H9 (cell line): ENCODE measurements around the gene WIPI1. TPM values are rescaled to one million over a fixed set of nuclear protein-coding genes. Genes with fewer than 3 reads are reported as not detected.

Experiments
- DNase-seq: peaks from one replicate; pipeline ENCODE4 v3.0.0-alpha.2; 2017
- H2AFZ ChIP-seq: one replicate; pipeline ENCODE4 v1.6.1; 2013; ENCODE audit warnings: mild to moderate bottlenecking, low read length, control low read depth, moderate library complexity
- H2AK5ac ChIP-seq: 2 replicates; pipeline ENCODE4 v1.6.1; 2013; ENCODE audit warnings: low read length, control low read depth, mixed read lengths; ENCODE audit not compliant: insufficient read length
- H2BK120ac ChIP-seq: one replicate; pipeline ENCODE4 v1.6.1; 2013; ENCODE audit warnings: low read depth, mild to moderate bottlenecking, low read length, control low read depth, inconsistent platforms; ENCODE audit not compliant: poor library complexity, severe bottlenecking
- H2BK12ac ChIP-seq: 2 replicates; pipeline ENCODE4 v1.6.1; 2013; ENCODE audit warnings: low read length, control low read depth, mixed read lengths, low read depth; ENCODE audit not compliant: insufficient read length
- H2BK15ac ChIP-seq: 2 replicates; pipeline ENCODE4 v1.6.1; 2013; ENCODE audit warnings: low read depth, low read length, control low read depth
- H2BK20ac ChIP-seq: one replicate; pipeline ENCODE4 v1.6.1; 2013; ENCODE audit warnings: low read depth, mild to moderate bottlenecking, low read length, control low read depth, inconsistent platforms; ENCODE audit not compliant: poor library complexity, severe bottlenecking
- H2BK5ac ChIP-seq: 2 replicates; pipeline ENCODE4 v1.6.1; 2013; ENCODE audit warnings: low read length, control low read depth, mixed read lengths; ENCODE audit not compliant: insufficient read length
- H3K14ac ChIP-seq: 2 replicates; pipeline ENCODE4 v1.6.1; 2013; ENCODE audit warnings: low read length, control low read depth; ENCODE audit not compliant: insufficient read depth
- H3K18ac ChIP-seq: 2 replicates; pipeline ENCODE4 v1.6.1; 2013; ENCODE audit warnings: low read depth, mild to moderate bottlenecking, mixed read lengths, low read length, control low read depth; ENCODE audit not compliant: insufficient read length
- H3K23ac ChIP-seq: 2 replicates; pipeline ENCODE4 v1.6.1; 2013; ENCODE audit warnings: low read length, control low read depth, mixed read lengths, low read depth; ENCODE audit not compliant: insufficient read length
- H3K23me2 ChIP-seq: 2 replicates; pipeline ENCODE4 v1.6.1; 2013; ENCODE audit warnings: low read depth, mild to moderate bottlenecking, mixed read lengths, low read length, control low read depth; ENCODE audit not compliant: insufficient read length, poor library complexity, severe bottlenecking
- H3K27ac ChIP-seq: 2 replicates; pipeline ENCODE4 v1.5.1; 2013; ENCODE audit warnings: low read length, control low read depth, mixed read lengths, low read depth; ENCODE audit not compliant: insufficient read length
- H3K27me3 ChIP-seq: 2 replicates; pipeline ENCODE4 v1.6.1; 2013; ENCODE audit warnings: low read length, control low read depth, inconsistent platforms; ENCODE audit not compliant: insufficient read depth
- H3K4ac ChIP-seq: 2 replicates; pipeline ENCODE4 v1.6.1; 2013; ENCODE audit warnings: low read depth, mild to moderate bottlenecking, control low read depth, inconsistent platforms, low read length, moderate library complexity
- H3K4me1 ChIP-seq: 2 replicates; pipeline ENCODE4 v1.6.1; 2013; ENCODE audit warnings: low read length, control low read depth, inconsistent platforms; ENCODE audit not compliant: insufficient read depth
- H3K4me2 ChIP-seq: 2 replicates; pipeline ENCODE4 v1.6.1; 2013; ENCODE audit warnings: low read length, control low read depth, mixed read lengths; ENCODE audit not compliant: insufficient read length, insufficient read depth
- H3K56ac ChIP-seq: 2 replicates; pipeline ENCODE4 v1.6.1; 2013; ENCODE audit warnings: low read depth, mild to moderate bottlenecking, mixed read lengths, low read length, control low read depth; ENCODE audit not compliant: insufficient read length
- H3K79me1 ChIP-seq: 2 replicates; pipeline ENCODE4 v1.6.1; 2013; ENCODE audit warnings: low read depth, mild to moderate bottlenecking, moderate library complexity, low read length, control low read depth, inconsistent platforms; ENCODE audit not compliant: insufficient read depth, poor library complexity, severe bottlenecking
- H3K79me2 ChIP-seq: 2 replicates; pipeline ENCODE4 v1.6.1; 2013; ENCODE audit warnings: low read length, control low read depth, inconsistent platforms; ENCODE audit not compliant: insufficient read depth
- H3K9ac ChIP-seq: 2 replicates; pipeline ENCODE4 v1.6.1; 2013; ENCODE audit warnings: low read length, control low read depth, mixed read lengths; ENCODE audit not compliant: insufficient read length; ENCODE audit errors: extremely low read depth
- H3K9me3 ChIP-seq: one replicate; pipeline ENCODE4 v1.6.1; 2013; ENCODE audit warnings: low read depth, low read length, inconsistent platforms; ENCODE audit not compliant: control insufficient read depth
- H3T11ph ChIP-seq: one replicate; pipeline ENCODE4 v1.6.1; 2013; ENCODE audit warnings: mild to moderate bottlenecking, low read length, control low read depth, inconsistent platforms
- H4K20me1 ChIP-seq: one replicate; pipeline ENCODE4 v1.6.1; 2013; ENCODE audit not compliant: control insufficient read depth, insufficient read length, insufficient read depth
- H4K5ac ChIP-seq: 2 replicates; pipeline ENCODE4 v1.6.1; 2013; ENCODE audit warnings: low read depth, mild to moderate bottlenecking, mixed read lengths, low read length, control low read depth; ENCODE audit not compliant: insufficient read length
- H4K8ac ChIP-seq: replicated peaks from 2 replicates; pipeline ENCODE4 v1.6.1; 2013; ENCODE audit warnings: low read length, control low read depth, mixed read lengths, low read depth; ENCODE audit not compliant: insufficient read length
- H4K91ac ChIP-seq: 2 replicates; pipeline ENCODE4 v1.6.1; 2013; ENCODE audit warnings: low read depth, mild to moderate bottlenecking, moderate library complexity, mixed read lengths, low read length, control low read depth; ENCODE audit not compliant: insufficient read length
- H3K27ac Mint-ChIP-seq, 3 experiments: 2 replicates in 2 of 3; 3 replicates in 1 of 3; pipeline ENCODE4 v1.8.0; 2020 to 2021; ENCODE audit warnings: mixed read lengths in 3 of 3, mild to moderate bottlenecking in 1 of 3, moderate library complexity in 1 of 3
- H3K27me3 Mint-ChIP-seq: 2 replicates; pipeline ENCODE4 v1.8.0; 2021; ENCODE audit warnings: low read depth, mild to moderate bottlenecking, moderate library complexity, mixed read lengths
- H3K36me3 Mint-ChIP-seq, 3 experiments: 2 replicates in 2 of 3; 3 replicates in 1 of 3; pipeline ENCODE4 v1.8.0; 2020 to 2021; ENCODE audit warnings: low read depth in 3 of 3, mixed read lengths in 3 of 3; ENCODE audit not compliant: insufficient read depth in 1 of 3
- H3K4me1 Mint-ChIP-seq, 2 experiments: 2 replicates each; pipeline ENCODE4 v1.8.0; 2020; ENCODE audit warnings: mixed read lengths in 2 of 2
- H3K4me3 Mint-ChIP-seq, 2 experiments: 2 replicates in 1 of 2; 3 replicates in 1 of 2; pipeline ENCODE4 v1.8.0; 2020 to 2021; ENCODE audit warnings: mild to moderate bottlenecking in 2 of 2, mixed read lengths in 2 of 2, moderate library complexity in 1 of 2
- H3K9me3 Mint-ChIP-seq, 2 experiments: 2 replicates in 1 of 2; 3 replicates in 1 of 2; pipeline ENCODE4 v1.8.0; 2020; ENCODE audit warnings: mild to moderate bottlenecking in 2 of 2, mixed read lengths in 2 of 2, moderate library complexity in 1 of 2
- WGBS: extraction: QIAGEN DNeasy Blood & Tissue Kit; methylation state at CpG from one replicate; pipeline ENCODE4 v1.1.7; 2013; ENCODE audit warnings: missing lambda C conversion rate, low lambda C conversion rate, mixed read lengths; ENCODE audit not compliant: insufficient read length; ENCODE audit errors: extremely low coverage; 5-methylcytosine and 5-hydroxymethylcytosine counted together
- microRNA-seq: library from miRNA; unstranded; fragments of <30 nt; microRNA quantifications from one replicate; pipeline ENCODE4, GENCODE V29; 2020; ENCODE audit warnings: borderline microRNAs expressed
- total RNA-seq: library from RNA; stranded (reverse); gene quantifications from 2 replicates; pipeline ENCODE4 v1.2.1, GENCODE V29; 2021
- TF ChIP-seq, protein P1 (sequence below): fragments of 200-600 bp; sonication (generic); conservative IDR thresholded peaks from 3 replicates; pipeline ENCODE4 v1.8.0; 2021; ENCODE audit warnings: antibody characterized with exemption, mild to moderate bottlenecking

WIPI1 gene
- total RNA-seq, 1 experiment from 2014 or later, result 15.4 TPM

- Histone ChIP-seq H4K8ac (no peak overlapping the region), H3K14ac (no peak overlapping the region), H3K23ac (no peak overlapping the region), H3K56ac (no peak overlapping the region), H3K18ac (no peak overlapping the region), H3K79me1 (no peaks in the 10 kb centered on the region), H3K23me2 (no peaks in the 10 kb centered on the region), H2AK5ac (no peak overlapping the region), H3K4ac (no peak overlapping the region), H2AFZ (no peak overlapping the region), H3K27me3 (no peaks in the 10 kb centered on the region), H3K27ac (no peak overlapping the region), H4K5ac (no peak overlapping the region), H2BK20ac (no peak overlapping the region), H3T11ph (no peak overlapping the region), H3K79me2 (no peaks in the 10 kb centered on the region), H3K4me1 (peaks cover 2% of the 10 kb centered on the region; the same call in 1 of the 2 replicates), H2BK5ac (no peak overlapping the region), H3K9me3 (no peaks in the 10 kb centered on the region), H3K4me2 (no peak overlapping the region), H3K9ac (no peak overlapping the region), H2BK120ac (no peak overlapping the region), H2BK15ac (no peak overlapping the region), H4K20me1 (no peaks in the 10 kb centered on the region), H4K91ac (no peak overlapping the region), H2BK12ac (no peak overlapping the region)
- DNase-seq, result no peak
- Mint-ChIP-seq H3K9me3 (no peaks in the 10 kb centered on the region), H3K4me3 (no peak overlapping the region), H3K36me3 (no peaks in the 10 kb centered on the region; a peak in 2 of 7 replicates), H3K27me3 (peaks cover 3% of the 10 kb centered on the region), H3K27ac (peak overlapping the region in 1 of 3 experiments; percentile 70; a peak in 1 of 7 replicates), H3K4me1 (peaks cover 18 to 21% of the 10 kb centered on the region in 2 experiments)
- TF ChIP-seq, protein P1, sequence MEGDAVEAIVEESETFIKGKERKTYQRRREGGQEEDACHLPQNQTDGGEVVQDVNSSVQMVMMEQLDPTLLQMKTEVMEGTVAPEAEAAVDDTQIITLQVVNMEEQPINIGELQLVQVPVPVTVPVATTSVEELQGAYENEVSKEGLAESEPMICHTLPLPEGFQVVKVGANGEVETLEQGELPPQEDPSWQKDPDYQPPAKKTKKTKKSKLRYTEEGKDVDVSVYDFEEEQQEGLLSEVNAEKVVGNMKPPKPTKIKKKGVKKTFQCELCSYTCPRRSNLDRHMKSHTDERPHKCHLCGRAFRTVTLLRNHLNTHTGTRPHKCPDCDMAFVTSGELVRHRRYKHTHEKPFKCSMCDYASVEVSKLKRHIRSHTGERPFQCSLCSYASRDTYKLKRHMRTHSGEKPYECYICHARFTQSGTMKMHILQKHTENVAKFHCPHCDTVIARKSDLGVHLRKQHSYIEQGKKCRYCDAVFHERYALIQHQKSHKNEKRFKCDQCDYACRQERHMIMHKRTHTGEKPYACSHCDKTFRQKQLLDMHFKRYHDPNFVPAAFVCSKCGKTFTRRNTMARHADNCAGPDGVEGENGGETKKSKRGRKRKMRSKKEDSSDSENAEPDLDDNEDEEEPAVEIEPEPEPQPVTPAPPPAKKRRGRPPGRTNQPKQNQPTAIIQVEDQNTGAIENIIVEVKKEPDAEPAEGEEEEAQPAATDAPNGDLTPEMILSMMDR, result no peak
- WGBS, result no CpG with 5 or more reads among the region's 8 CpGs
Observed at GRCh38 chr17:68375566-68375965, 81.7 kb downstream of the WIPI1 start.

Small RNAs within 50 kb of the gene (microRNA-seq; reads per million reads assigned to microRNA genes)
- not detected for gene MIR635

Other genes with a start within 250 kb of the WIPI1 start
- 82.6 and 97.7 TPM in 2 replicates for gene AMZ2, start 209.5 kb downstream of the WIPI1 start, total RNA-seq
- gene SLC16A6, start 166.4 kb downstream of the WIPI1 start, total RNA-seq, result 0.24 and 0.33 TPM in 2 replicates
- gene ARSG, start 166.0 kb downstream of the WIPI1 start, total RNA-seq, result 3.5 and 3.6 TPM in 2 replicates
- gene PRKAR1A, start 54.9 kb upstream of the WIPI1 start, total RNA-seq, result 163 and 171 TPM in 2 replicates
- gene FAM20A, start 143.9 kb upstream of the WIPI1 start, total RNA-seq, result 33.5 and 34.4 TPM in 2 replicates